ENCODE measurements around the gene DYRK1B.

DNA sequence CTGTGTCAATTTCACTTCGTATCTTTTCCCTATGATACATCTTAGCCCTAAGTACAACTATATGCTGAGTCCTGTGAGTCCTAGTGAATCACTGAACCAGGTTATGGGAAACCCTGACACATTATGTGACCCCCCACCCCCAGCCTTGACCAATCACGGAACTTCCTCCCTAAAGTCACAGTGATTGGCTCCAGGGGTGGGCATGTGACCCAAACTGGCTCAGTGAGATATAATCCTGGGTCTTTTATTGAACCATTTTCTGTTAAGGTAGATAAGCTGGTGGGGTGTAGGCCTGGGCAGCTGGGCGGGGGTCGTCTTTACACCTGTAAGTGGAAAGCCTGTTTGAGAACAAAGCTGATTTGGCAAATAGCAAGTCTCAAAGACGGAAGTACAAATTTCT lies 32.0 kb upstream of the DYRK1B start:
- no peak for TF ChIP-seq CTCF (conservative IDR thresholded peaks at IDR 0.05; ENCODE audit: low read depth, low read length)
- TF ChIP-seq EZH2 (IDR thresholded peaks at IDR 0.05; ENCODE audit: low read length, unreplicated experiment): no peak
- no peak for TF ChIP-seq EZH2phosphoT487 (IDR thresholded peaks at IDR 0.05; ENCODE audit: borderline replicate concordance, low read length)
